GM23338 (cell line): ENCODE data around the gene SLC8A3. TPM values are rescaled to one million over a fixed set of nuclear protein-coding genes. Genes with fewer than 3 reads are reported as not detected.

Experiments used
- ATAC-seq: fragments of 200-7000 bp; cut with Tn5 transposase; 3 replicates; pipeline ENCODE4 v1.9.1; 2020
- DNase-seq: peaks from one replicate; pipeline ENCODE4 v3.0.0-alpha.2; 2015; ENCODE audit warnings: low spot score
- H2AFZ ChIP-seq: fragments of 200-600 bp; sonication (generic); 2 replicates; pipeline ENCODE4 v1.8.0; 2016; ENCODE audit warnings: antibody characterized with exemption, mild to moderate bottlenecking, moderate library complexity
- H3F3A ChIP-seq: fragments of 200-600 bp; sonication (generic); replicated peaks from 2 replicates; pipeline ENCODE4 v1.8.0; 2017; ENCODE audit warnings: antibody characterized with exemption, mixed run types, low read depth
- H3K27ac ChIP-seq: fragments of 200-600 bp; sonication (generic); 2 replicates; pipeline ENCODE4 v1.6.1; 2016; ENCODE audit warnings: low read depth
- H3K27me3 ChIP-seq: fragments of 200-600 bp; sonication (generic); 2 replicates; pipeline ENCODE4 v1.8.0; 2016; ENCODE audit warnings: mild to moderate bottlenecking, mixed run types, moderate library complexity; ENCODE audit not compliant: insufficient read depth
- H3K36me3 ChIP-seq: fragments of 200-600 bp; sonication (generic); 2 replicates; pipeline ENCODE4 v1.8.0; 2016; ENCODE audit warnings: mild to moderate bottlenecking; ENCODE audit not compliant: insufficient read depth
- H3K4me1 ChIP-seq: fragments of 200-600 bp; sonication (generic); 2 replicates; pipeline ENCODE4 v1.8.0; 2016; ENCODE audit warnings: mild to moderate bottlenecking, moderate library complexity; ENCODE audit not compliant: insufficient read depth
- H3K4me2 ChIP-seq: fragments of 200-600 bp; sonication (generic); 2 replicates; pipeline ENCODE4 v1.7.1; 2017; ENCODE audit warnings: mixed run types
- H3K4me3 ChIP-seq: fragments of 200-600 bp; sonication (generic); 2 replicates; pipeline ENCODE4 v1.6.1; 2016; ENCODE audit warnings: mixed run types
- H3K79me2 ChIP-seq: fragments of 200-600 bp; sonication (generic); replicated peaks from 2 replicates; pipeline ENCODE4 v1.8.0; 2017; ENCODE audit warnings: mild to moderate bottlenecking; ENCODE audit not compliant: insufficient read depth
- H3K9me2 ChIP-seq: fragments of 200-600 bp; sonication (generic); 2 replicates; pipeline ENCODE4 v1.8.0; 2017; ENCODE audit not compliant: insufficient read depth
- H4K20me1 ChIP-seq: fragments of 200-600 bp; sonication (generic); replicated peaks from 2 replicates; pipeline ENCODE4 v1.8.0; 2017; ENCODE audit warnings: mild to moderate bottlenecking; ENCODE audit not compliant: insufficient read depth
- H3K27ac Mint-ChIP-seq: 2 replicates; pipeline ENCODE4 v1.8.0; 2020; ENCODE audit warnings: inconsistent platforms, mild to moderate bottlenecking, moderate library complexity, mixed read lengths
- H3K27me3 Mint-ChIP-seq: 3 replicates; pipeline ENCODE4 v1.8.0; 2022; ENCODE audit warnings: low read depth, mild to moderate bottlenecking, moderate library complexity, mixed read lengths, inconsistent platforms; ENCODE audit not compliant: insufficient read depth, poor library complexity
- H3K36me3 Mint-ChIP-seq: 3 replicates; pipeline ENCODE4 v1.8.0; 2021; ENCODE audit warnings: low read depth, mild to moderate bottlenecking, inconsistent platforms, moderate library complexity, mixed read lengths
- H3K4me1 Mint-ChIP-seq: 3 replicates; pipeline ENCODE4 v1.8.0; 2020; ENCODE audit warnings: mild to moderate bottlenecking, inconsistent platforms, mixed read lengths
- H3K4me3 Mint-ChIP-seq: 3 replicates; pipeline ENCODE4 v1.8.0; 2021; ENCODE audit warnings: moderate library complexity, mild to moderate bottlenecking, inconsistent platforms, mixed read lengths
- H3K9me3 Mint-ChIP-seq: 3 replicates; pipeline ENCODE4 v1.8.0; 2020; ENCODE audit warnings: moderate library complexity, mild to moderate bottlenecking, inconsistent platforms, mixed read lengths
- CREB1 ChIP-seq: fragments of 250-450 bp; sonication (Bioruptor Pico); IDR thresholded peaks from 2 replicates; pipeline ENCODE4 v1.5.0; 2020; ENCODE audit warnings: low read depth, mild to moderate bottlenecking, moderate library complexity
- EZH2 ChIP-seq: fragments of 200-600 bp; sonication (generic); IDR thresholded peaks from one replicate; pipeline ENCODE4 v1.8.0; 2017; ENCODE audit warnings: antibody characterized with exemption, mild to moderate bottlenecking, low read depth; ENCODE audit not compliant: unreplicated experiment
- EZH2phosphoT487 ChIP-seq: fragments of 200-600 bp; sonication (generic); IDR thresholded peaks from one replicate; pipeline ENCODE4 v1.8.1; 2018; ENCODE audit warnings: antibody characterized with exemption; ENCODE audit not compliant: unreplicated experiment
- NANOG ChIP-seq: IDR thresholded peaks from 2 replicates; pipeline ENCODE4 v1.6.1; 2016; ENCODE audit warnings: antibody characterized with exemption, borderline replicate concordance
- POLR2AphosphoS5 ChIP-seq: IDR thresholded peaks from 2 replicates; pipeline ENCODE4 v1.6.1; 2016; ENCODE audit warnings: antibody characterized with exemption, low read depth
- STAT1 ChIP-seq: IDR thresholded peaks from one replicate; pipeline ENCODE4 v1.6.1; 2016; ENCODE audit warnings: antibody characterized with exemption; ENCODE audit not compliant: unreplicated experiment
- ZNF331 ChIP-seq: fragments of 250-450 bp; sonication (Bioruptor Pico); IDR thresholded peaks from 2 replicates; pipeline ENCODE4 v1.5.0; 2020; ENCODE audit warnings: low read depth, mild to moderate bottlenecking, moderate library complexity
- polyA plus RNA-seq: library from polyadenylated mRNA; unstranded; fragments of >200 nt; fragmentation: Nextera tagmentation; extraction: Ambion mirVana; gene quantifications from 2 replicates; pipeline ENCODE4 v1.2.1, GENCODE V29; 2016
- total RNA-seq: library from RNA; depleted of rRNA; stranded (reverse); fragments of >200 nt; shearing (Covaris generic); gene quantifications from 2 replicates; pipeline ENCODE4 v1.2.3, GENCODE V29; 2014
- TF ChIP-seq, protein P1 (sequence below): IDR thresholded peaks from one replicate; pipeline ENCODE4 v1.6.1; 2018; ENCODE audit warnings: antibody characterized with exemption; ENCODE audit not compliant: unreplicated experiment
- TF ChIP-seq, protein P2 (sequence below), 2 experiments: fragments of 200-600 bp in 1 of 2; sonication (generic) in 1 of 2; conservative IDR thresholded peaks; 2 replicates each; pipeline versions ENCODE4 v1.5.1 to v1.6.1; 2016 to 2017; ENCODE audit warnings: antibody characterized with exemption in 2 of 2, low read depth in 2 of 2, mild to moderate bottlenecking in 2 of 2, moderate library complexity in 1 of 2

Gene SLC8A3
- total and polyA plus RNA-seq, 2 experiments from 2014 or later: 0.82 to 2.0 TPM

DNA sequence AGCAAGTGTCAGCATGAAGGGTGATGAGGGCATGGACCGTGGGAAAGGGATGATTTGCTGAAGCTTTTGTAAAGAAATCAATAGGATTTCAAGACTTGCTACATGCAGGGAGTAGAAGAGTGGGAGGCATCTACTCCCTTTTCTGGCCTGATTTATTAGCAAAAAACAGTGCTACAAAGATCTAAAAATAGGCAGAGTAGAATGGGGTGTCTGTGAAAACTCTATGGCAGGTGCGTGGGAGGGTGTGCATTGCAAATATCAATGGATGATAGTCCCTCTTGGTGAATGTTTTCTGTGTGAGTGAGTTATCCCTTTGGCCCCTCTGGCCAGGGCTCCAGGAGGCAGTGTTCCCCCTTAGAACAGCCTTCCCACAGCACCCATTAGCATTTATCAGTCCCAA is 170.5 kb downstream of the SLC8A3 start:
- H3K27ac Mint-ChIP-seq: no peak overlapping the region
- no peaks in the 10 kb centered on the region for H3K36me3 ChIP-seq
- TF ChIP-seq, protein P1, sequence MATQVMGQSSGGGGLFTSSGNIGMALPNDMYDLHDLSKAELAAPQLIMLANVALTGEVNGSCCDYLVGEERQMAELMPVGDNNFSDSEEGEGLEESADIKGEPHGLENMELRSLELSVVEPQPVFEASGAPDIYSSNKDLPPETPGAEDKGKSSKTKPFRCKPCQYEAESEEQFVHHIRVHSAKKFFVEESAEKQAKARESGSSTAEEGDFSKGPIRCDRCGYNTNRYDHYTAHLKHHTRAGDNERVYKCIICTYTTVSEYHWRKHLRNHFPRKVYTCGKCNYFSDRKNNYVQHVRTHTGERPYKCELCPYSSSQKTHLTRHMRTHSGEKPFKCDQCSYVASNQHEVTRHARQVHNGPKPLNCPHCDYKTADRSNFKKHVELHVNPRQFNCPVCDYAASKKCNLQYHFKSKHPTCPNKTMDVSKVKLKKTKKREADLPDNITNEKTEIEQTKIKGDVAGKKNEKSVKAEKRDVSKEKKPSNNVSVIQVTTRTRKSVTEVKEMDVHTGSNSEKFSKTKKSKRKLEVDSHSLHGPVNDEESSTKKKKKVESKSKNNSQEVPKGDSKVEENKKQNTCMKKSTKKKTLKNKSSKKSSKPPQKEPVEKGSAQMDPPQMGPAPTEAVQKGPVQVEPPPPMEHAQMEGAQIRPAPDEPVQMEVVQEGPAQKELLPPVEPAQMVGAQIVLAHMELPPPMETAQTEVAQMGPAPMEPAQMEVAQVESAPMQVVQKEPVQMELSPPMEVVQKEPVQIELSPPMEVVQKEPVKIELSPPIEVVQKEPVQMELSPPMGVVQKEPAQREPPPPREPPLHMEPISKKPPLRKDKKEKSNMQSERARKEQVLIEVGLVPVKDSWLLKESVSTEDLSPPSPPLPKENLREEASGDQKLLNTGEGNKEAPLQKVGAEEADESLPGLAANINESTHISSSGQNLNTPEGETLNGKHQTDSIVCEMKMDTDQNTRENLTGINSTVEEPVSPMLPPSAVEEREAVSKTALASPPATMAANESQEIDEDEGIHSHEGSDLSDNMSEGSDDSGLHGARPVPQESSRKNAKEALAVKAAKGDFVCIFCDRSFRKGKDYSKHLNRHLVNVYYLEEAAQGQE: no peak
- TF ChIP-seq ZNF331 (no peak), CREB1 (CRISPR knock-in tag) (no peak), NANOG (no peak), EZH2 (no peak)
- TF ChIP-seq, protein P2, sequence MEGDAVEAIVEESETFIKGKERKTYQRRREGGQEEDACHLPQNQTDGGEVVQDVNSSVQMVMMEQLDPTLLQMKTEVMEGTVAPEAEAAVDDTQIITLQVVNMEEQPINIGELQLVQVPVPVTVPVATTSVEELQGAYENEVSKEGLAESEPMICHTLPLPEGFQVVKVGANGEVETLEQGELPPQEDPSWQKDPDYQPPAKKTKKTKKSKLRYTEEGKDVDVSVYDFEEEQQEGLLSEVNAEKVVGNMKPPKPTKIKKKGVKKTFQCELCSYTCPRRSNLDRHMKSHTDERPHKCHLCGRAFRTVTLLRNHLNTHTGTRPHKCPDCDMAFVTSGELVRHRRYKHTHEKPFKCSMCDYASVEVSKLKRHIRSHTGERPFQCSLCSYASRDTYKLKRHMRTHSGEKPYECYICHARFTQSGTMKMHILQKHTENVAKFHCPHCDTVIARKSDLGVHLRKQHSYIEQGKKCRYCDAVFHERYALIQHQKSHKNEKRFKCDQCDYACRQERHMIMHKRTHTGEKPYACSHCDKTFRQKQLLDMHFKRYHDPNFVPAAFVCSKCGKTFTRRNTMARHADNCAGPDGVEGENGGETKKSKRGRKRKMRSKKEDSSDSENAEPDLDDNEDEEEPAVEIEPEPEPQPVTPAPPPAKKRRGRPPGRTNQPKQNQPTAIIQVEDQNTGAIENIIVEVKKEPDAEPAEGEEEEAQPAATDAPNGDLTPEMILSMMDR (conservative IDR thresholded peaks at IDR 0.05; ENCODE audit: low read depth in 2 of 2): no peak
- ATAC-seq (no peak), DNase-seq (no peak)
- no peaks in the 10 kb centered on the region for H3K27me3 ChIP-seq
- no peak overlapping the region for H3K4me3 ChIP-seq
- H3K27me3 Mint-ChIP-seq: peaks cover 3% of the 10 kb centered on the region
- H3K4me1 ChIP-seq: no peaks in the 10 kb centered on the region
- H3K9me3 Mint-ChIP-seq: no peaks in the 10 kb centered on the region
- no peaks in the 10 kb centered on the region for H4K20me1 ChIP-seq
- H2AFZ ChIP-seq: no peak overlapping the region
- H3K79me2 ChIP-seq: no peaks in the 10 kb centered on the region
- no peaks in the 10 kb centered on the region for H3F3A ChIP-seq
- H3K36me3 Mint-ChIP-seq: no peaks in the 10 kb centered on the region
- H3K9me2 ChIP-seq: 0 out of 2 replicates have a peak, but pooled peaks cover 4% of the 10 kb centered on the region
- H3K4me3 Mint-ChIP-seq: no peak overlapping the region
- H3K4me1 Mint-ChIP-seq: peaks cover 15% of the 10 kb centered on the region
- no peak overlapping the region for H3K4me2 ChIP-seq
- H3K27ac ChIP-seq: no peak overlapping the region

DNA sequence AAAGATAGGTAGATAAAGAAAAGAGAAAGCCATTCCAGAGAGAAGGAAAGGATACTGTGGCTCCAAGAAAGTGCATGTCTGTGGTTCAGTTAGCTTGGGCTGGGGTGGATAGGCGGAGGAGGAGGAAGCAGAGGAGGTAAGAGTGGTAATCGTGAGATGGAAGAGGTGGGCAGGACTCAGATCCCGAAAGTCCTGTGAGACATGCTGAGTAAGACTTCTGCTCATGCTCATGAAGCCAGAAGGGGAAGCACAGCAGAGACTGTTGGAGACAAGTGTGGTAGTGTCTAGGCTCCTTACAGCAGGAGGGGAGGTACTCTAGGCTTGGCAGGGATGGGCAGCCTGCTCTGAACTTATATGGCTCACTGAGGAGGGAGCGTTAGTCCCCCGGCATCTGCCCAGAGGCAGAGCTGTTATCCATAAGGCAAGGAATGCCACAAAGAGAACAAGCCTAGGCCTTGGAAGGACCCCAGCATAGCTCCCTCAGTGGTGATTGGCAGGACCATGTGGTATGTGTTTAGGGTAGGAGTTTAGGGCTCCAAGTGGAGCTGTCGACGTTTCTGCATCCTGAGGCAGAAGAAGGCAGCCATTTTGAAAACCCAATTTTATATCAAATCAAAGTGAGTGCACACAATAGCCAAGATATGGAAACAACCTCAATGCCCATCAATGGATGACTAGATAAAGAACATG is 174.2 kb downstream of the SLC8A3 start:
- Histone ChIP-seq H3K4me2 (no peak overlapping the region), H3K4me1 (no peaks in the 10 kb centered on the region), H3K27me3 (no peaks in the 10 kb centered on the region), H3K27ac (no peak overlapping the region), H2AFZ (peak overlapping the region; percentile 7; the same call in 1 of the 2 replicates), H3K79me2 (no peaks in the 10 kb centered on the region), H3K4me3 (no peak overlapping the region), H4K20me1 (no peaks in the 10 kb centered on the region), H3F3A (no peaks in the 10 kb centered on the region), H3K9me2 (peaks cover 9% of the 10 kb centered on the region), H3K36me3 (no peaks in the 10 kb centered on the region)
- Mint-ChIP-seq H3K4me3 (no peak overlapping the region), H3K27me3 (peaks cover 3% of the 10 kb centered on the region), H3K9me3 (no peaks in the 10 kb centered on the region), H3K27ac (no peak overlapping the region), H3K36me3 (no peaks in the 10 kb centered on the region), H3K4me1 (peaks cover 10% of the 10 kb centered on the region)
- no peak for ATAC-seq
- DNase-seq: no peak
- TF ChIP-seq ZNF331: no peak
- TF ChIP-seq, protein P1: no peak
- no peak for TF ChIP-seq EZH2phosphoT487
- no peak for TF ChIP-seq EZH2
- no peak for TF ChIP-seq STAT1
- TF ChIP-seq, protein P2 (conservative IDR thresholded peaks at IDR 0.05; ENCODE audit: low read depth in 2 of 2): no peak
- TF ChIP-seq NANOG: no peak
- no peak for TF ChIP-seq POLR2AphosphoS5
